Endothelial cell of umbilical vein (primary cell): Measurements from ENCODE around the gene MORF4L1. TPM values are rescaled to one million over a fixed set of nuclear protein-coding genes. Genes with fewer than 3 reads are reported as not detected.

ENCODE experiments used
- BruUV-seq: library from RNA; stranded (reverse); fragments of 400-500 nt; replicated peaks from 2 replicates; lab custom pipeline; 2021; lab: Mats Ljungman, UMichigan
- CTCF ChIA-PET: fragments of 300-600, 350-600 bp; sonication (Branson Sonifier 250); formaldehyde crosslinking; loops from one replicate; lab custom pipeline; 2021; ENCODE audit warnings: antibody characterized with exemption, inconsistent platforms; lab: Charles Lee
- POLR2A ChIA-PET: fragments of 300-600, 350-600 bp; sonication (Branson Sonifier 250); formaldehyde crosslinking; loops from one replicate; lab custom pipeline; 2021; ENCODE audit warnings: antibody characterized with exemption, inconsistent platforms; lab: Charles Lee
- DNase-seq: peaks from one replicate; pipeline ENCODE4 v3.0.0-alpha.2; 2011; ENCODE audit warnings: low read depth, low spot score
- FAIRE-seq: peaks from 2 replicates; lab custom pipeline; 2011; peaks lifted over from hg19 to GRCh38; lab: Jason Lieb, UNC
- H2AFZ ChIP-seq: 2 replicates; pipeline ENCODE4 v1.6.0; 2012; ENCODE audit warnings: low read depth, low read length, control low read depth, inconsistent platforms
- H3K27ac ChIP-seq: 2 replicates; pipeline ENCODE4 v1.5.1; 2011; ENCODE audit warnings: low read depth, mild to moderate bottlenecking, control low read depth, low read length, moderate library complexity; ENCODE audit not compliant: insufficient read depth
- H3K27me3 ChIP-seq, 2 experiments: 2 replicates each; pipeline versions ENCODE4 v1.6.0 to v1.6.1; 2011; ENCODE audit warnings: low read length in 2 of 2, mixed read lengths in 1 of 2; ENCODE audit not compliant: control insufficient read depth in 2 of 2, insufficient read depth in 2 of 2
- H3K36me3 ChIP-seq, 2 experiments: 2 replicates in 1 of 2; 3 replicates in 1 of 2; pipeline ENCODE4 v1.5.1; 2011; ENCODE audit warnings: low read length in 2 of 2, mild to moderate bottlenecking in 1 of 2, moderate library complexity in 1 of 2; ENCODE audit not compliant: control insufficient read depth in 2 of 2, insufficient read depth in 2 of 2; ENCODE audit errors: extremely low read depth in 1 of 2
- H3K4me1 ChIP-seq: 3 replicates; pipeline ENCODE4 v1.5.1; 2011; ENCODE audit warnings: mild to moderate bottlenecking, low read length; ENCODE audit not compliant: control insufficient read depth, insufficient read depth; ENCODE audit errors: extremely low read depth
- H3K4me2 ChIP-seq: 2 replicates; pipeline ENCODE4 v1.6.1; 2011; ENCODE audit warnings: low read length, control low read depth, mixed read lengths; ENCODE audit not compliant: insufficient read depth
- H3K4me3 ChIP-seq, 3 experiments: fragments of 200-600 bp in 1 of 3; sonication (generic), shearing (Covaris generic) in 1 of 3; replicated peaks in 1 of 3; 2 replicates each; pipeline ENCODE4 v1.5.1; 2011 to 2016; ENCODE audit warnings: control low read depth in 3 of 3, low read length in 3 of 3, mild to moderate bottlenecking in 2 of 3, inconsistent platforms in 1 of 3, low read depth in 1 of 3, moderate library complexity in 1 of 3; ENCODE audit not compliant: insufficient read depth in 1 of 3
- H3K79me2 ChIP-seq: 2 replicates; pipeline ENCODE4 v1.6.0; 2012; ENCODE audit warnings: low read length, inconsistent platforms; ENCODE audit not compliant: control insufficient read depth, insufficient read depth
- H3K9ac ChIP-seq: replicated peaks from 2 replicates; pipeline ENCODE3; 2011; ENCODE audit warnings: low read length, control low read depth; ENCODE audit not compliant: insufficient read depth; ENCODE audit errors: extremely low read depth
- H3K9me1 ChIP-seq: replicated peaks from 3 replicates; pipeline ENCODE4 v1.6.0; 2011; ENCODE audit warnings: mild to moderate bottlenecking, low read length; ENCODE audit not compliant: control insufficient read depth, insufficient read depth; ENCODE audit errors: extremely low read depth
- H3K9me3 ChIP-seq: replicated peaks from 2 replicates; pipeline ENCODE4 v1.5.1; 2012; ENCODE audit warnings: low read length, inconsistent platforms; ENCODE audit not compliant: control insufficient read depth, insufficient read depth
- H4K20me1 ChIP-seq: replicated peaks from 2 replicates; pipeline ENCODE3; 2011; ENCODE audit warnings: mild to moderate bottlenecking, low read length; ENCODE audit not compliant: control insufficient read depth, insufficient read depth; ENCODE audit errors: extremely low read depth
- EZH2 ChIP-seq: IDR thresholded peaks from 2 replicates; pipeline ENCODE4 v1.6.1; 2012; ENCODE audit warnings: borderline replicate concordance, low read depth, mild to moderate bottlenecking, moderate library complexity, low read length, inconsistent platforms; ENCODE audit not compliant: severe bottlenecking
- FOS ChIP-seq: IDR thresholded peaks from 2 replicates; pipeline ENCODE4 v1.6.1; 2011; ENCODE audit warnings: mild to moderate bottlenecking, low read length, moderate library complexity, borderline replicate concordance; ENCODE audit not compliant: insufficient read depth
- GATA2 ChIP-seq: IDR thresholded peaks from 2 replicates; pipeline ENCODE4 v1.7.0; 2011; ENCODE audit warnings: low read depth, mild to moderate bottlenecking, moderate library complexity, mixed read lengths, low read length; ENCODE audit not compliant: insufficient read length, insufficient read depth
- JUN ChIP-seq: IDR thresholded peaks from 2 replicates; pipeline ENCODE4 v1.6.1; 2011; ENCODE audit warnings: borderline replicate concordance, low read depth; ENCODE audit not compliant: insufficient read length, insufficient read depth
- MYC ChIP-seq: IDR thresholded peaks from one replicate; pipeline ENCODE4 v1.6.1; 2011; ENCODE audit warnings: mild to moderate bottlenecking, low read depth, low read length
- POLR2A ChIP-seq: IDR thresholded peaks from 2 replicates; pipeline ENCODE4 v1.6.1; 2012; ENCODE audit warnings: low read depth, mild to moderate bottlenecking, control low read depth, low read length
- POLR2AphosphoS5 ChIP-seq: IDR thresholded peaks from 2 replicates; pipeline ENCODE4 v1.6.1; 2012; ENCODE audit warnings: low read depth, mild to moderate bottlenecking, control low read depth, low read length, moderate library complexity; ENCODE audit not compliant: insufficient read depth
- dilution Hi-C: fragments of 300-500 bp; cut with MboI; formaldehyde crosslinking; loops from one replicate; pipeline ENCODE4 v1.15.0; 2019; ENCODE audit warnings: low sequenced_read_pairs; ENCODE audit not compliant: extremely low pct_ligation_motif_present
- intact Hi-C: fragments of 100-400 bp; cut with micrococcal nuclease; formaldehyde crosslinking; loops from one replicate; pipeline ENCODE4 v1.10.0; 2022
- polyA plus RNA-seq, 4 experiments: library from polyadenylated mRNA; depleted of rRNA in 3 of 4; stranded (reverse) in 3 of 4; unstranded in 1 of 4; fragments of >200 nt; gene quantifications; 2 replicates each; pipeline versions ENCODE4 v1.2.1 to v1.2.3, GENCODE V29; 2011 to 2012; ENCODE audit warnings: missing spikeins in 1 of 4
- total RNA-seq: library from RNA; stranded (reverse); gene quantifications from 2 replicates; pipeline ENCODE4 v1.2.3, GENCODE V29; 2021
- TF ChIP-seq, protein P1 (sequence below), 2 donors: IDR thresholded peaks; 1 replicate in 1 of 2; 2 replicates in 1 of 2; pipeline ENCODE4 v1.5.1; 2011; ENCODE audit warnings: low read length in 2 of 2, mild to moderate bottlenecking in 2 of 2, moderate library complexity in 2 of 2, control low read depth in 1 of 2, inconsistent platforms in 1 of 2, low read depth in 1 of 2; ENCODE audit not compliant: insufficient read depth in 1 of 2; ENCODE audit errors: extremely low read depth in 1 of 2
- TF ChIP-seq, protein P2 (sequence below): IDR thresholded peaks from 2 replicates; pipeline ENCODE4 v1.6.1; 2011; ENCODE audit not compliant: insufficient read depth, insufficient read length

The MORF4L1 gene
- total and polyA plus RNA-seq, 2 donors (not counting 3 experiments of a cell fraction or from before 2014, with no cell fraction given) = 164 to 404 TPM

DNA sequence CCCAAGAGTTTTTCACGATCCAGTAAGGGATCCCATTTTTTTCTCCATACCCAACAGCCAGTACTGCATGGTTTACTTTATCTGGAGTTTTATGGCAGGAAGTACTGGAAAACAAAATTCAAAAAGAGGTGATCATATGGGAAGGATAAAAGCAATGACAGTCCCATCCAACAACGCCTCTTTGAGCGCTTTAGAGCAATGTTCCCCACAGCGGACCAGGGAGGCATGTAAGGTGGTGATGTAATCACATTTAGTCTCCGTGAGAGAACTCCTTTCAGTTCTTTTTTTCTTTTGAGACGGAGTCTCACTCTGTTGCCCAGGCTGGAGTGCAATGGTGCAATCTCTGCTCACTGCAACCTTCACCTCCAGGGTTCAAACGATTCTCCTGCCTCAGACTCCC is 50.3 kb downstream of the MORF4L1 start:
- Histone ChIP-seq H2AFZ (no peak overlapping the region), H3K4me2 (no peak overlapping the region), H3K4me3 (no peak overlapping the region), H3K9me3 (no peaks in the 10 kb centered on the region), H3K27me3 (no peaks in the 10 kb centered on the region), H3K9ac (no peak overlapping the region), H3K9me1 (no peaks in the 10 kb centered on the region), H4K20me1 (no peaks in the 10 kb centered on the region), H3K4me1 (no peaks in the 10 kb centered on the region), H3K36me3 (peaks cover 15 to 23% of the 10 kb centered on the region in 2 experiments), H3K27ac (no peak overlapping the region), H3K79me2 (no peaks in the 10 kb centered on the region)
- POLR2A ChIA-PET = no interaction called here
- no peak for FAIRE-seq
- CTCF ChIA-PET = interaction anchor here (1.1 to 2.5 kb wide), 2 partner anchors 56 to 84 kb away, joined by 3 to 10 read pairs; no protein-coding TSS in a partner anchor
- no peak for DNase-seq
- intact Hi-C loops = no loop called here
- TF ChIP-seq POLR2AphosphoS5 (no peak), MYC (no peak), FOS (no peak), JUN (no peak), POLR2A (no peak), GATA2 (no peak), EZH2 (no peak)
- TF ChIP-seq, protein P1, sequence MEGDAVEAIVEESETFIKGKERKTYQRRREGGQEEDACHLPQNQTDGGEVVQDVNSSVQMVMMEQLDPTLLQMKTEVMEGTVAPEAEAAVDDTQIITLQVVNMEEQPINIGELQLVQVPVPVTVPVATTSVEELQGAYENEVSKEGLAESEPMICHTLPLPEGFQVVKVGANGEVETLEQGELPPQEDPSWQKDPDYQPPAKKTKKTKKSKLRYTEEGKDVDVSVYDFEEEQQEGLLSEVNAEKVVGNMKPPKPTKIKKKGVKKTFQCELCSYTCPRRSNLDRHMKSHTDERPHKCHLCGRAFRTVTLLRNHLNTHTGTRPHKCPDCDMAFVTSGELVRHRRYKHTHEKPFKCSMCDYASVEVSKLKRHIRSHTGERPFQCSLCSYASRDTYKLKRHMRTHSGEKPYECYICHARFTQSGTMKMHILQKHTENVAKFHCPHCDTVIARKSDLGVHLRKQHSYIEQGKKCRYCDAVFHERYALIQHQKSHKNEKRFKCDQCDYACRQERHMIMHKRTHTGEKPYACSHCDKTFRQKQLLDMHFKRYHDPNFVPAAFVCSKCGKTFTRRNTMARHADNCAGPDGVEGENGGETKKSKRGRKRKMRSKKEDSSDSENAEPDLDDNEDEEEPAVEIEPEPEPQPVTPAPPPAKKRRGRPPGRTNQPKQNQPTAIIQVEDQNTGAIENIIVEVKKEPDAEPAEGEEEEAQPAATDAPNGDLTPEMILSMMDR (IDR thresholded peaks at IDR 0.05; ENCODE audit: extremely low read depth in 1 of 2, insufficient read depth in 1 of 2, low read depth in 1 of 2, low read length in 2 of 2) = no peak
- TF ChIP-seq, protein P2, sequence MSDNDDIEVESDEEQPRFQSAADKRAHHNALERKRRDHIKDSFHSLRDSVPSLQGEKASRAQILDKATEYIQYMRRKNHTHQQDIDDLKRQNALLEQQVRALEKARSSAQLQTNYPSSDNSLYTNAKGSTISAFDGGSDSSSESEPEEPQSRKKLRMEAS = no peak
- dilution Hi-C loops = no loop called here
- no TSS peak for BruUV-seq
